Mesenchymal stem cell (in vitro differentiated cells and primary cell): ENCODE results near the gene NID2.

Experiments used
- DNase-seq: peaks from one replicate; pipeline ENCODE4 v3.0.0-alpha.2; 2013
- H2AFZ ChIP-seq: one replicate; pipeline ENCODE4 v1.6.1; 2013; ENCODE audit warnings: low read depth, mild to moderate bottlenecking, control low read depth, inconsistent platforms, low read length, moderate library complexity
- H2AK5ac ChIP-seq: 2 replicates; pipeline ENCODE4 v1.6.1; 2013; ENCODE audit warnings: low read length, moderate library complexity, mild to moderate bottlenecking, inconsistent platforms; ENCODE audit not compliant: severe bottlenecking
- H2BK120ac ChIP-seq: one replicate; pipeline ENCODE4 v1.6.1; 2013; ENCODE audit warnings: low read depth, mild to moderate bottlenecking, inconsistent platforms, low read length, moderate library complexity
- H2BK12ac ChIP-seq, 2 experiments: one replicate each; pipeline ENCODE4 v1.6.1; 2013; ENCODE audit warnings: inconsistent platforms in 2 of 2, low read length in 2 of 2, mild to moderate bottlenecking in 2 of 2, moderate library complexity in 2 of 2, control low read depth in 1 of 2
- H2BK15ac ChIP-seq: one replicate; pipeline ENCODE4 v1.6.1; 2013; ENCODE audit warnings: mild to moderate bottlenecking, low read depth, inconsistent platforms; ENCODE audit not compliant: poor library complexity, severe bottlenecking
- H2BK5ac ChIP-seq: 2 replicates; pipeline ENCODE4 v1.6.1; 2013; ENCODE audit warnings: low read depth, mild to moderate bottlenecking, low read length, control low read depth, inconsistent platforms; ENCODE audit not compliant: poor library complexity, severe bottlenecking
- H3K14ac ChIP-seq, 2 experiments: one replicate each; pipeline ENCODE4 v1.6.1; 2013; ENCODE audit warnings: inconsistent platforms in 2 of 2, low read length in 2 of 2, control low read depth in 1 of 2, mild to moderate bottlenecking in 1 of 2, moderate library complexity in 1 of 2
- H3K18ac ChIP-seq, 2 experiments: one replicate each; pipeline ENCODE4 v1.6.1; 2013; ENCODE audit warnings: inconsistent platforms in 2 of 2, low read length in 2 of 2, control low read depth in 1 of 2, low read depth in 1 of 2, mild to moderate bottlenecking in 1 of 2
- H3K23ac ChIP-seq, 2 experiments: one replicate each; pipeline ENCODE4 v1.6.1; 2013; ENCODE audit warnings: inconsistent platforms in 2 of 2, low read length in 2 of 2, mild to moderate bottlenecking in 2 of 2, moderate library complexity in 2 of 2, control low read depth in 1 of 2
- H3K27ac ChIP-seq: 2 replicates; pipeline ENCODE4 v1.5.1; 2013; ENCODE audit warnings: mild to moderate bottlenecking, moderate library complexity, low read length, control low read depth, inconsistent platforms; ENCODE audit not compliant: poor library complexity, severe bottlenecking
- H3K27me3 ChIP-seq, 2 experiments: 2 replicates each; pipeline versions ENCODE4 v1.6.1 to v1.7.0; 2013; ENCODE audit warnings: low read length in 2 of 2, mild to moderate bottlenecking in 2 of 2, moderate library complexity in 2 of 2, control low read depth in 1 of 2, inconsistent platforms in 1 of 2; ENCODE audit not compliant: control insufficient read depth in 1 of 2, insufficient read depth in 1 of 2
- H3K36me3 ChIP-seq, 2 experiments: 2 replicates each; pipeline versions ENCODE4 v1.6.1 to v1.7.0; 2013; ENCODE audit warnings: low read length in 2 of 2, control low read depth in 1 of 2, inconsistent platforms in 1 of 2, low read depth in 1 of 2, mild to moderate bottlenecking in 1 of 2; ENCODE audit not compliant: insufficient read depth in 2 of 2, control insufficient read depth in 1 of 2
- H3K4ac ChIP-seq, 2 experiments: one replicate each; pipeline ENCODE4 v1.6.1; 2013; ENCODE audit warnings: inconsistent platforms in 2 of 2, low read length in 2 of 2, mild to moderate bottlenecking in 2 of 2, moderate library complexity in 2 of 2, control low read depth in 1 of 2, low read depth in 1 of 2
- H3K4me1 ChIP-seq: 2 replicates; pipeline ENCODE4 v1.6.1; 2013; ENCODE audit warnings: low read depth, low read length, control low read depth; ENCODE audit not compliant: control insufficient read depth, insufficient read depth
- H3K4me2 ChIP-seq: 2 replicates; pipeline ENCODE4 v1.6.1; 2013; ENCODE audit warnings: low read length, mild to moderate bottlenecking, inconsistent platforms; ENCODE audit not compliant: poor library complexity, severe bottlenecking
- H3K4me3 ChIP-seq, 2 experiments: 2 replicates each; pipeline versions ENCODE4 v1.5.1 to v1.7.0; 2013; ENCODE audit warnings: low read length in 2 of 2, mild to moderate bottlenecking in 2 of 2, control low read depth in 1 of 2, low read depth in 1 of 2; ENCODE audit not compliant: insufficient read depth in 1 of 2
- H3K79me1 ChIP-seq: replicated peaks from 2 replicates; pipeline ENCODE4 v1.6.1; 2013; ENCODE audit warnings: mild to moderate bottlenecking, control low read depth, low read length, inconsistent platforms; ENCODE audit not compliant: poor library complexity, severe bottlenecking
- H3K9ac ChIP-seq: 2 replicates; pipeline ENCODE4 v1.7.0; 2013; ENCODE audit warnings: mild to moderate bottlenecking, low read length, moderate library complexity
- H3K9me3 ChIP-seq: 2 replicates; pipeline ENCODE4 v1.7.0; 2013; ENCODE audit warnings: mild to moderate bottlenecking, low read length; ENCODE audit not compliant: control insufficient read depth
- H4K8ac ChIP-seq: one replicate; pipeline ENCODE4 v1.6.1; 2013; ENCODE audit warnings: inconsistent platforms, mild to moderate bottlenecking, low read length, moderate library complexity
- H4K91ac ChIP-seq: one replicate; pipeline ENCODE4 v1.6.1; 2013; ENCODE audit warnings: mild to moderate bottlenecking, low read length, inconsistent platforms
- WGBS: methylation state at CpG from one replicate; pipeline ENCODE4 v1.1.7; 2013; ENCODE audit warnings: mixed read lengths; 5-methylcytosine and 5-hydroxymethylcytosine counted together

The NID2 gene

DNA sequence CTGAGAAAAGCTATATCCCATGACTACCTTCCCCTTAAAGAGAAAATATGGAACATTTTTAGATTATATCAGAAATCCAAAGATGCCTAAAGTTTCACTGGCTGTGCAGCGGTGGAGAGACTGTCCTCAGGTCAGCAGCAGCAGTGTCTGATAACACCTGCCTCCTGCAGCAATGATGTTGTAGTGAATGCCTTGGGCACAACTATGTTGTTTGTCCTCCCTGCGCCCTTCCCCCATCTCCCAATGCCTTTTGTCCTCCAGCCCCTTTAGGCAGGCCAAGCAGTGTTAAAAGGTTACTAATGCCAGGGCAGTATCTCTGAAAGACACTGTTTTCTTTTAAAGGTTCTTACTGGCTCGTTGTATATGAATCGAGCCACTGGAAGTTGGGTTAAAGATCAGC is 66.3 kb downstream of the NID2 start:
- no peak overlapping the region for H3K14ac ChIP-seq
- H2BK120ac ChIP-seq, result no peak overlapping the region
- H3K27ac ChIP-seq, result no peak overlapping the region
- H3K9me3 ChIP-seq, result no peaks in the 10 kb centered on the region
- 100% methylated on average over 1 of the region's 4 CpGs for WGBS
- no peak overlapping the region for H2BK15ac ChIP-seq
- H3K4me3 ChIP-seq, result no peak overlapping the region
- H3K23ac ChIP-seq, result no peak overlapping the region
- H2BK5ac ChIP-seq, result no peak overlapping the region
- H3K18ac ChIP-seq, result no peak overlapping the region
- H2AFZ ChIP-seq, result no peak overlapping the region
- H3K79me1 ChIP-seq, result peaks cover 13% of the 10 kb centered on the region
- H4K8ac ChIP-seq, result no peak overlapping the region
- no peaks in the 10 kb centered on the region for H3K27me3 ChIP-seq
- no peak overlapping the region for H2BK12ac ChIP-seq
- no peak overlapping the region for H2AK5ac ChIP-seq
- no peak overlapping the region for H3K9ac ChIP-seq
- peaks cover 6 to 87% of the 10 kb centered on the region in 2 experiments for H3K36me3 ChIP-seq
- no peaks in the 10 kb centered on the region for H3K4me1 ChIP-seq
- no peak overlapping the region for H3K4ac ChIP-seq
- H3K4me2 ChIP-seq, result no peak overlapping the region
- no peak overlapping the region for H4K91ac ChIP-seq
- DNase-seq, result no peak

DNA sequence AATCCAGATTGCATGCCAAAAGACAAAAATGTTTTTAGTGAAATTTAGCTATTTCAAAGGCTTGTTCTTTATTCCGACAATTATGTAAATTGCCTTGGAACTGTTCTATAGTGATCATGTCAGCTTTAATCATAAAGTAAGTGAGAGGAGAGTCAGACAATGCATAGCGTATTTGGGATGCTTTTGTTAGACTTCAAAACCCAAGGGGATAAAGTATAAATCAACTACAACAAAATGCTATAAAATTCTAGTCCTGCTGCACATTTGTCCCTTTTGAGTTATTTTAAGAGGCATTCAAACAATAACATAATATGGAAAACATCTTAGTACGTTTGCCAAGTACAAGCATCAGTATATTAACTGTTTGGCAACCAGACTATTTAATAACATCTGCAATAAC is 68.2 kb downstream of the NID2 start:
- Histone ChIP-seq H2BK5ac (no peak overlapping the region), H3K79me1 (peaks cover 11% of the 10 kb centered on the region), H3K4ac (no peak overlapping the region), H3K36me3 (peaks cover 6 to 81% of the 10 kb centered on the region in 2 experiments), H3K14ac (no peak overlapping the region), H3K27me3 (no peaks in the 10 kb centered on the region), H2BK120ac (no peak overlapping the region), H3K18ac (no peak overlapping the region), H3K4me2 (no peak overlapping the region), H2AK5ac (no peak overlapping the region), H3K9me3 (no peaks in the 10 kb centered on the region), H3K23ac (no peak overlapping the region), H4K91ac (no peak overlapping the region), H3K27ac (no peak overlapping the region), H3K4me1 (no peaks in the 10 kb centered on the region), H3K9ac (peak overlapping the region; percentile 76), H4K8ac (no peak overlapping the region), H2BK15ac (no peak overlapping the region), H2BK12ac (no peak overlapping the region), H3K4me3 (no peak overlapping the region), H2AFZ (no peak overlapping the region)
- DNase-seq, result no peak
- WGBS, result 100% methylated on average over 1 of the region's 3 CpGs

- Histone ChIP-seq H2BK12ac (no peak overlapping the region), H4K91ac (no peak overlapping the region), H3K14ac (no peak overlapping the region), H2AFZ (no peak overlapping the region), H3K23ac (no peak overlapping the region), H3K18ac (no peak overlapping the region), H3K36me3 (peaks cover 6 to 81% of the 10 kb centered on the region in 2 experiments), H3K79me1 (peaks cover 11% of the 10 kb centered on the region), H3K4ac (no peak overlapping the region), H3K4me1 (no peaks in the 10 kb centered on the region), H3K9me3 (no peaks in the 10 kb centered on the region), H3K4me2 (no peak overlapping the region), H2BK120ac (no peak overlapping the region), H2AK5ac (no peak overlapping the region), H3K9ac (peak overlapping the region; percentile 76), H3K27me3 (no peaks in the 10 kb centered on the region), H3K4me3 (no peak overlapping the region), H2BK15ac (no peak overlapping the region), H2BK5ac (no peak overlapping the region), H4K8ac (no peak overlapping the region), H3K27ac (no peak overlapping the region)
- no CpG with 5 or more reads among the region's 3 CpGs for WGBS
- no peak for DNase-seq
These were observed 68.8 kb downstream of the NID2 start for GRCh38 chr14:52000019-52000582.

- H2AK5ac ChIP-seq, result no peak overlapping the region
- H3K27me3 ChIP-seq, result no peaks in the 10 kb centered on the region
- H3K9ac ChIP-seq, result peak overlapping the region; percentile 76
- H3K9me3 ChIP-seq, result no peaks in the 10 kb centered on the region
- H3K14ac ChIP-seq, result no peak overlapping the region
- H3K4me1 ChIP-seq, result no peaks in the 10 kb centered on the region
- H3K4ac ChIP-seq, result no peak overlapping the region
- no peak overlapping the region for H3K18ac ChIP-seq
- H3K4me2 ChIP-seq, result no peak overlapping the region
- no peak for DNase-seq
- no peak overlapping the region for H3K4me3 ChIP-seq
- no peak overlapping the region for H2BK12ac ChIP-seq
- WGBS, result 100% methylated on average over 2 of the region's 2 CpGs
- no peak overlapping the region for H2AFZ ChIP-seq
- H4K8ac ChIP-seq, result no peak overlapping the region
- peaks cover 6 to 81% of the 10 kb centered on the region in 2 experiments for H3K36me3 ChIP-seq
- no peak overlapping the region for H2BK5ac ChIP-seq
- H4K91ac ChIP-seq, result no peak overlapping the region
- no peak overlapping the region for H3K27ac ChIP-seq
- H2BK120ac ChIP-seq, result no peak overlapping the region
- H3K79me1 ChIP-seq, result peaks cover 9% of the 10 kb centered on the region
- no peak overlapping the region for H2BK15ac ChIP-seq
- H3K23ac ChIP-seq, result no peak overlapping the region
These were observed 69.8 kb downstream of the NID2 start for GRCh38 chr14:51999084-51999483.
